HG03108 (cell line): ENCODE data around the gene JAK3.
"Not testable (repeated sequence)": the region's sequence is repeated elsewhere in the genome, so short reads cannot be mapped to it uniquely, and the experiment has no call there.

Experiments
- ATAC-seq: cut with Tn5 transposase; IDR thresholded peaks from one replicate; pipeline ENCODE4 v1.9.1; 2021; ENCODE audit warnings: moderate library complexity; ENCODE audit not compliant: unreplicated experiment

Gene JAK3

GRCh38 chr19:17778968-17779929 is 68.5 kb downstream of the JAK3 start:
- ATAC-seq, result no peak

- ATAC-seq, result no peak
Measured at GRCh38 chr19:17778251-17778967, 69.4 kb downstream of the JAK3 start.

- ATAC-seq, result not testable (repeated sequence)
Measured at GRCh38 chr19:17777840-17778239, 69.9 kb downstream of the JAK3 start.

DNA sequence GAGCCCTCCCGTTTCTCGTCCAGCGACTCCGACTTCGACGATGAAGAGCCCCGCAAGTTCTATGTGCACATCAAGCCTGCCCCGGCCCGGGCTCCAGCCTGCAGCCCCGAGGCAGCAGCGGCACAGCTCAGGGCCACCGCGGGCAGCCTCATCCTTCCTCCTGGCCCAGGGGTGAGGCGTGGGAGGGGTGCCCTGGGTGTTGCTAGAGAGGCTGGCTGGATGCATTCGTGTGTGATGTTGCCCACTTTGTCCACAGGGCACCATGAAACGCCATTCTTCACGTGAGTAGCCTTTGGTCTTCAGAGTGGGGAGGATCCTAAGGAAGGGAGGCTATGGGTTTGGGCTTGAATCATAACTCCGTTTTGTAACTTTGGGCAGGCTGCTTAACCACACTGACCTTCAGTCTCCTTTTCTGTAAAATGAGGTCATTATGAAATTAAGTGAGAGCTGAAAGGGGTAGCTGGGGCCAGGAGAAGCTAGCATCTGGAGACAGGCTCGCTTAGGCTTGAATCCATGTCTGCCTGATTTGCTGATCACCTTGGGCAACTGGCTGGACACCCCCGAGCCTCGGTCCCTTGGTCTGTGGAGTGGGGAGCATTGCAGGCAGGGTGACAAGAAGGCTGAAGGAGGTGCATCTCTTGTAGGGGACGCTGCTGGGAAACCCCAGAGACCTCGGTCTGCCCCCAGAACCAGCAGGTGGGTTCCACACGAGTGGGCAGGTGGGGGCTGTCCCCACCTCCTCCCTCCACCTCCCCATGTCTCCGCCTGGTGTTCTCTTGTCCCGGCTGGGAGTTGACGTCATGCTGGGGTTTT is 71.6 kb downstream of the JAK3 start:
- peak; percentile 70 for ATAC-seq

GRCh38 chr19:17775245-17775927 is 72.4 kb downstream of the JAK3 start:
- no peak for ATAC-seq
